ENCODE measurements around the gene FNDC3A.

FNDC3A gene

GRCh38 chr13:49086722-49087121, 111.0 kb downstream of the FNDC3A start:
- DNase-seq (ENCODE audit: extremely low read depth, low read depth) = no peak
- no peak for TF ChIP-seq CTCF (IDR thresholded peaks at IDR 0.05; ENCODE audit: low read depth, low read length)

- DNase-seq (ENCODE audit: extremely low read depth, low read depth) = no peak
- TF ChIP-seq CTCF (IDR thresholded peaks at IDR 0.05; ENCODE audit: low read depth, low read length) = no peak
These were observed 117.7 kb downstream of the FNDC3A start for GRCh38 chr13:49093376-49093775.

GRCh38 chr13:49097374-49097773, 121.7 kb downstream of the FNDC3A start:
- DNase-seq (ENCODE audit: extremely low read depth, low read depth) = peak; percentile 31
- TF ChIP-seq CTCF (IDR thresholded peaks at IDR 0.05; ENCODE audit: low read depth, low read length) = no peak

GRCh38 chr13:49098198-49098597, 122.5 kb downstream of the FNDC3A start:
- no peak for TF ChIP-seq CTCF (IDR thresholded peaks at IDR 0.05; ENCODE audit: low read depth, low read length)

GRCh38 chr13:49098771-49099512, 123.2 kb downstream of the FNDC3A start:
- TF ChIP-seq CTCF (IDR thresholded peaks at IDR 0.05; ENCODE audit: low read depth, low read length) = peak; percentile 17; the same call in 1 of the 2 replicates
- no peak for DNase-seq (ENCODE audit: extremely low read depth, low read depth)

More at GRCh38 chr13:49098198-49098597, 122.5 kb downstream of the FNDC3A start:
- peak; percentile 44 for DNase-seq (ENCODE audit: extremely low read depth, low read depth)

GRCh38 chr13:49099513-49099877, 123.8 kb downstream of the FNDC3A start:
- TF ChIP-seq CTCF (IDR thresholded peaks at IDR 0.05; ENCODE audit: low read depth, low read length) = no peak
- DNase-seq (ENCODE audit: extremely low read depth, low read depth) = no peak

- TF ChIP-seq CTCF (IDR thresholded peaks at IDR 0.05; ENCODE audit: low read depth, low read length) = no peak
- DNase-seq (ENCODE audit: extremely low read depth, low read depth) = no peak
These were observed 125.2 kb downstream of the FNDC3A start for GRCh38 chr13:49100637-49101570.
